Transverse colon (tissue), 4 donors: ENCODE results near the gene DVL1. TPM values are rescaled to one million over a fixed set of nuclear protein-coding genes. Genes with fewer than 3 reads are reported as not detected.

Experiments used
- DNase-seq: peaks from one replicate; pipeline ENCODE4 v3.0.0-alpha.2; 2019
- H3K27ac ChIP-seq, 4 donors: fragments of 200-600 bp; sonication (generic); 2 replicates each; pipeline ENCODE4 v1.5.1; 2016 to 2018; ENCODE audit warnings: inconsistent platforms in 4 of 4
- H3K27me3 ChIP-seq: fragments of 200-600 bp; sonication (generic); 2 replicates; pipeline ENCODE4 v1.5.1; 2017; ENCODE audit warnings: inconsistent platforms
- H3K36me3 ChIP-seq, 4 donors: fragments of 200-600 bp; sonication (generic); 2 replicates each; pipeline ENCODE4 v1.5.1; 2017 to 2019; ENCODE audit warnings: inconsistent platforms in 4 of 4
- H3K4me1 ChIP-seq, 4 donors: fragments of 200-600 bp; sonication (generic); 2 replicates each; pipeline ENCODE4 v1.5.1; 2017 to 2020; ENCODE audit warnings: inconsistent platforms in 4 of 4
- H3K4me3 ChIP-seq, 4 donors: fragments of 200-600 bp; sonication (generic); 1 replicate in 1 of 4; 2 replicates in 3 of 4; pipeline versions ENCODE4 v1.5.1 to v1.6.1; 2017 to 2019; ENCODE audit warnings: inconsistent platforms in 4 of 4
- H3K9me3 ChIP-seq, 2 donors: fragments of 200-600 bp; sonication (generic); 2 replicates each; pipeline ENCODE4 v1.5.1; 2017 to 2019; ENCODE audit warnings: inconsistent platforms in 2 of 2
- CTCF ChIP-seq, 5 experiments: fragments of 200-600 bp in 3 of 5; fragments of 450-650 bp in 2 of 5; sonication (generic) in 3 of 5; IDR thresholded peaks; 1 replicate in 2 of 5; 2 replicates in 3 of 5; pipeline ENCODE4 v1.5.1; 2016 to 2017; ENCODE audit warnings: antibody characterized with exemption in 5 of 5, inconsistent platforms in 3 of 5, mild to moderate bottlenecking in 2 of 5, moderate library complexity in 1 of 5
- EP300 ChIP-seq: sonication (generic); formaldehyde crosslinking; IDR thresholded peaks from one replicate; pipeline ENCODE4 v1.6.1; 2017; ENCODE audit warnings: antibody characterized with exemption, low read depth
- POLR2A ChIP-seq: fragments of 450-650 bp; IDR thresholded peaks from one replicate; pipeline ENCODE4 v1.6.1; 2016; ENCODE audit warnings: antibody characterized with exemption, mild to moderate bottlenecking, moderate library complexity
- POLR2AphosphoS5 ChIP-seq, 3 donors: sonication (generic); formaldehyde crosslinking; IDR thresholded peaks; one replicate each; pipeline ENCODE4 v1.6.1; 2016; ENCODE audit warnings: antibody characterized with exemption in 3 of 3
- WGBS, 2 donors: methylation state at CpG; one replicate each; pipeline ENCODE4 v1.1.5; 2018; ENCODE audit warnings: low coverage in 1 of 2; 5-methylcytosine and 5-hydroxymethylcytosine counted together
- in situ Hi-C, 4 donors: fragments of 200-750 bp; cut with MboI; loops; one replicate each; pipeline versions ENCODE4 v1.15.0 to v1.15.1; 2017; ENCODE audit warnings: low sequenced_read_pairs in 3 of 4, low pct_ligation_motif_present in 1 of 4, low pct_unique_long_range_greater_than_20kb in 1 of 4
- intact Hi-C: fragments of 100-400 bp; cut with DNase I; formaldehyde crosslinking; loops from one replicate; pipeline ENCODE4 v1.15.1; 2023; ENCODE audit warnings: low total_unique reads
- total RNA-seq, 4 donors: library from RNA; depleted of rRNA; stranded (reverse); fragments of >200 nt; gene quantifications; one replicate each; pipeline ENCODE4 v1.1.0, GENCODE V29; 2016

Gene DVL1
- total RNA-seq, 4 donors from 2014 or later: 103 to 182 (median 115) TPM

GRCh38 chr1:1335792-1336248 lies 13.4 kb downstream of the DVL1 start:
- in situ Hi-C loops (no loop called here), intact Hi-C loops (no loop called here)

GRCh38 chr1:1335283-1335682 lies 13.9 kb downstream of the DVL1 start:
- no peak overlapping the region for H3K27ac ChIP-seq
- H3K27me3 ChIP-seq: peaks cover 12% of the 10 kb centered on the region
- peaks cover 0 to 3% (median 0%) of the 10 kb centered on the region in 4 donors for H3K36me3 ChIP-seq
- no peak overlapping the region for H3K4me3 ChIP-seq
- no peaks in the 10 kb centered on the region for H3K9me3 ChIP-seq
- intact Hi-C loops (no loop called here), in situ Hi-C loops (no loop called here)
- WGBS, 2 donors: 86% methylated on average over 16 of the region's 16 CpGs; no CpG with 5 or more reads in 1 of the 2 donors
- peaks cover 3 to 18% (median 13%) of the 10 kb centered on the region in 4 donors for H3K4me1 ChIP-seq
- no peak for TF ChIP-seq CTCF (IDR thresholded peaks at IDR 0.05)
- TF ChIP-seq POLR2A: no peak
- TF ChIP-seq POLR2AphosphoS5 (IDR thresholded peaks at IDR 0.05): no peak
- no peak for TF ChIP-seq EP300
- no peak for DNase-seq

More at GRCh38 chr1:1335792-1336248, 13.4 kb downstream of the DVL1 start:
- H3K9me3 ChIP-seq: no peaks in the 10 kb centered on the region
- no peak overlapping the region for H3K27ac ChIP-seq
- H3K27me3 ChIP-seq: peaks cover 12% of the 10 kb centered on the region
- no peak overlapping the region for H3K4me3 ChIP-seq
- TF ChIP-seq POLR2AphosphoS5 (IDR thresholded peaks at IDR 0.05) (no peak), POLR2A (no peak), CTCF (IDR thresholded peaks at IDR 0.05) (no peak), EP300 (no peak)
- no peak for DNase-seq
- peaks cover 3 to 15% (median 13%) of the 10 kb centered on the region in 4 donors for H3K4me1 ChIP-seq
- H3K36me3 ChIP-seq: peaks cover 0 to 3% (median 0%) of the 10 kb centered on the region in 4 donors
- 82% methylated on average over 17 of the region's 21 CpGs; no CpG with 5 or more reads in 1 of the 2 donors for WGBS, 2 donors

- H3K36me3 ChIP-seq: peaks cover 0 to 3% (median 0%) of the 10 kb centered on the region in 4 donors
- no peak overlapping the region for H3K4me3 ChIP-seq
These were observed 14.4 kb downstream of the DVL1 start for GRCh38 chr1:1334835-1335234.

More at GRCh38 chr1:1334835-1335234, 14.4 kb downstream of the DVL1 start:
- WGBS, 2 donors: 85% methylated on average over 11 of the region's 11 CpGs; no CpG with 5 or more reads in 1 of the 2 donors
- TF ChIP-seq POLR2AphosphoS5 (IDR thresholded peaks at IDR 0.05) (no peak), POLR2A (no peak), EP300 (no peak), CTCF (IDR thresholded peaks at IDR 0.05) (no peak)
- Histone ChIP-seq H3K27me3 (peaks cover 12% of the 10 kb centered on the region), H3K9me3 (no peaks in the 10 kb centered on the region), H3K27ac (no peak overlapping the region), H3K4me1 (peaks cover 3 to 18% (median 13%) of the 10 kb centered on the region in 4 donors)
- intact Hi-C loops (no loop called here), in situ Hi-C loops (no loop called here)
- no peak for DNase-seq
